HEK293 (cell line): ENCODE data around the gene TBX15.

Experiments
- CTCF ChIA-PET: fragments of 350-600 bp; formaldehyde crosslinking; extraction: SDS; loops from one replicate; lab custom pipeline; 2021; ENCODE audit warnings: antibody characterized with exemption; lab: Yijun Ruan, JAX
- POLR2A ChIA-PET: fragments of 300-600 bp; formaldehyde crosslinking; extraction: SDS; loops from one replicate; lab custom pipeline; 2020; ENCODE audit warnings: antibody characterized with exemption, inconsistent platforms; lab: Yijun Ruan, JAX
- H3K27ac ChIP-seq: fragments of 200-500 bp; sonication (Bioruptor generic); 2 replicates; pipeline ENCODE4 v1.5.1; 2014; ENCODE audit warnings: low read depth, low read length, control low read depth, inconsistent platforms; ENCODE audit errors: extremely low read depth
- H3K36me3 ChIP-seq, 2 experiments: fragments of 200-500 bp in 1 of 2; sonication (Bioruptor generic) in 1 of 2; 1 replicate in 1 of 2; 2 replicates in 1 of 2; pipeline ENCODE4 v1.5.1; 2014 to 2017; ENCODE audit warnings: inconsistent platforms in 2 of 2, low read length in 2 of 2; ENCODE audit not compliant: control insufficient read depth in 2 of 2, insufficient read depth in 1 of 2
- H3K4me1 ChIP-seq: fragments of 200-500 bp; sonication (Bioruptor generic); 2 replicates; pipeline ENCODE4 v1.5.1; 2014; ENCODE audit warnings: mild to moderate bottlenecking, low read length, inconsistent platforms; ENCODE audit not compliant: control insufficient read depth, insufficient read depth
- H3K4me3 ChIP-seq: 2 replicates; pipeline ENCODE4 v1.5.1; 2011; ENCODE audit warnings: low read depth, mild to moderate bottlenecking, control low read depth, low read length, moderate library complexity
- H3K9me3 ChIP-seq: fragments of 200-500 bp; sonication (Bioruptor generic); 2 replicates; pipeline ENCODE4 v1.5.1; 2014; ENCODE audit warnings: low read depth, low read length, inconsistent platforms; ENCODE audit not compliant: control insufficient read depth, insufficient read depth
- HOXA7 ChIP-seq: sonication (generic); formaldehyde crosslinking; IDR thresholded peaks from 2 replicates; pipeline ENCODE4 v1.8.1; 2022; ENCODE audit warnings: missing genetic modification reagents, borderline replicate concordance
- HOXD13 ChIP-seq: sonication (generic); formaldehyde crosslinking; IDR thresholded peaks from 2 replicates; pipeline ENCODE4 v1.8.0; 2022; ENCODE audit warnings: missing genetic modification reagents, borderline replicate concordance
- IKZF3 ChIP-seq: fragments of 450-650 bp; IDR thresholded peaks from 2 replicates; pipeline ENCODE4 v1.5.0; 2018; ENCODE audit warnings: missing biosample characterization, mild to moderate bottlenecking, missing genetic modification characterization, moderate library complexity
- KLF17 ChIP-seq: fragments of 450-650 bp; formaldehyde crosslinking; IDR thresholded peaks from 2 replicates; pipeline ENCODE4 v1.5.1; 2016; ENCODE audit warnings: missing biosample characterization, missing genetic modification characterization
- OSR2 ChIP-seq: fragments of 450-650 bp; formaldehyde crosslinking; IDR thresholded peaks from 2 replicates; pipeline ENCODE4 v1.5.1; 2016; ENCODE audit warnings: missing biosample characterization, missing genetic modification characterization
- RBAK ChIP-seq: fragments of 450-650 bp; formaldehyde crosslinking; IDR thresholded peaks from 2 replicates; pipeline ENCODE4 v1.5.1; 2016; ENCODE audit warnings: missing biosample characterization, missing genetic modification characterization
- SCRT2 ChIP-seq: fragments of 450-650 bp; formaldehyde crosslinking; IDR thresholded peaks from 2 replicates; pipeline ENCODE4 v1.5.1; 2016; ENCODE audit warnings: missing biosample characterization, missing genetic modification characterization
- ZBTB10 ChIP-seq: fragments of 450-650 bp; formaldehyde crosslinking; IDR thresholded peaks from 2 replicates; pipeline ENCODE4 v1.5.1; 2016; ENCODE audit warnings: missing biosample characterization, missing genetic modification characterization
- ZEB2 ChIP-seq: fragments of 450-650 bp; formaldehyde crosslinking; IDR thresholded peaks from 2 replicates; pipeline ENCODE4 v1.5.1; 2016; ENCODE audit warnings: missing biosample characterization, missing genetic modification characterization
- ZFP3 ChIP-seq: fragments of 450-650 bp; formaldehyde crosslinking; IDR thresholded peaks from 2 replicates; pipeline ENCODE4 v1.5.1; 2016; ENCODE audit warnings: low read depth, missing biosample characterization, missing genetic modification characterization
- ZNF350 ChIP-seq: fragments of 450-650 bp; formaldehyde crosslinking; IDR thresholded peaks from 2 replicates; pipeline ENCODE4 v1.5.0; 2017; ENCODE audit warnings: missing biosample characterization, mild to moderate bottlenecking, missing genetic modification characterization
- ZNF521 ChIP-seq: fragments of 450-650 bp; formaldehyde crosslinking; IDR thresholded peaks from 2 replicates; pipeline ENCODE4 v1.5.1; 2017; ENCODE audit warnings: missing biosample characterization, mild to moderate bottlenecking, missing genetic modification characterization
- ZNF558 ChIP-seq: fragments of 450-650 bp; formaldehyde crosslinking; IDR thresholded peaks from 2 replicates; pipeline ENCODE4 v1.5.1; 2016; ENCODE audit warnings: missing biosample characterization, missing genetic modification characterization
- ZNF585B ChIP-seq: fragments of 450-650 bp; formaldehyde crosslinking; IDR thresholded peaks from 2 replicates; pipeline ENCODE4 v1.5.1; 2016; ENCODE audit warnings: missing biosample characterization, missing genetic modification characterization
- ZNF624 ChIP-seq: fragments of 450-650 bp; formaldehyde crosslinking; IDR thresholded peaks from 2 replicates; pipeline ENCODE4 v1.5.1; 2017; ENCODE audit warnings: missing biosample characterization, missing genetic modification characterization
- ZNF768 ChIP-seq: fragments of 450-650 bp; formaldehyde crosslinking; IDR thresholded peaks from 2 replicates; pipeline ENCODE4 v1.5.1; 2018; ENCODE audit warnings: missing biosample characterization, mild to moderate bottlenecking, missing genetic modification characterization
- ZNF843 ChIP-seq: fragments of 450-650 bp; formaldehyde crosslinking; IDR thresholded peaks from 2 replicates; pipeline ENCODE4 v1.5.1; 2016; ENCODE audit warnings: missing biosample characterization, missing genetic modification characterization
- TF ChIP-seq, protein P1 (sequence below): fragments of 450-650 bp; formaldehyde crosslinking; IDR thresholded peaks from 2 replicates; pipeline ENCODE4 v1.5.1; 2016; ENCODE audit warnings: missing biosample characterization, missing genetic modification characterization
- TF ChIP-seq, protein P2 (sequence below): fragments of 450-650 bp; formaldehyde crosslinking; IDR thresholded peaks from 2 replicates; pipeline ENCODE4 v1.5.0; 2017; ENCODE audit warnings: missing biosample characterization, missing genetic modification characterization, borderline replicate concordance

TBX15 gene

DNA sequence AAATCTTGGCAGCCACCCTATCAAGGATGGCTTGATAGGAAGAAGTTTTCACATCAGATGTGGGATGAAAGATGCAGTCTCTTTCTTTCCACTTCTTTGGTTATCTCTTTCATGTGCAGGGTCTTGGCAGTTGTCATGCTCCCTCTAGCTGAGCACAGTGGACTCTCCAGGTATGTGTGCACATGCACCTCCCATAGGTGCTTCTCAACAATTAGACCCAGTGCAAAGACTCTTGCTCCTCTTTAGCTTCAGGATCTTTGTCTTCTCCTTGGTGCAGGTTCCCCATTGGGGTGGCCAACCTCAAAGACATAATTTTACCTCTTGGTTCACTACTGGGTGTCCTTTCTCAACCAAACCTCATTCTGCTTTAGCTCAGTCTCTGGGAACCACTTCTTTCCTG lies 80.7 kb downstream of the TBX15 start:
- no peak for TF ChIP-seq ZFP3 (tag by site-specific recombination)
- TF ChIP-seq, protein P1, sequence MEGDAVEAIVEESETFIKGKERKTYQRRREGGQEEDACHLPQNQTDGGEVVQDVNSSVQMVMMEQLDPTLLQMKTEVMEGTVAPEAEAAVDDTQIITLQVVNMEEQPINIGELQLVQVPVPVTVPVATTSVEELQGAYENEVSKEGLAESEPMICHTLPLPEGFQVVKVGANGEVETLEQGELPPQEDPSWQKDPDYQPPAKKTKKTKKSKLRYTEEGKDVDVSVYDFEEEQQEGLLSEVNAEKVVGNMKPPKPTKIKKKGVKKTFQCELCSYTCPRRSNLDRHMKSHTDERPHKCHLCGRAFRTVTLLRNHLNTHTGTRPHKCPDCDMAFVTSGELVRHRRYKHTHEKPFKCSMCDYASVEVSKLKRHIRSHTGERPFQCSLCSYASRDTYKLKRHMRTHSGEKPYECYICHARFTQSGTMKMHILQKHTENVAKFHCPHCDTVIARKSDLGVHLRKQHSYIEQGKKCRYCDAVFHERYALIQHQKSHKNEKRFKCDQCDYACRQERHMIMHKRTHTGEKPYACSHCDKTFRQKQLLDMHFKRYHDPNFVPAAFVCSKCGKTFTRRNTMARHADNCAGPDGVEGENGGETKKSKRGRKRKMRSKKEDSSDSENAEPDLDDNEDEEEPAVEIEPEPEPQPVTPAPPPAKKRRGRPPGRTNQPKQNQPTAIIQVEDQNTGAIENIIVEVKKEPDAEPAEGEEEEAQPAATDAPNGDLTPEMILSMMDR (tag by site-specific recombination) = peak; percentile 23; the same call in 1 of the 2 replicates
- Histone ChIP-seq H3K4me3 (no peak overlapping the region), H3K27ac (no peak overlapping the region), H3K36me3 (no peaks in the 10 kb centered on the region), H3K4me1 (no peaks in the 10 kb centered on the region), H3K9me3 (no peaks in the 10 kb centered on the region)
- CTCF ChIA-PET = no interaction called here
- POLR2A ChIA-PET = no interaction called here

DNA sequence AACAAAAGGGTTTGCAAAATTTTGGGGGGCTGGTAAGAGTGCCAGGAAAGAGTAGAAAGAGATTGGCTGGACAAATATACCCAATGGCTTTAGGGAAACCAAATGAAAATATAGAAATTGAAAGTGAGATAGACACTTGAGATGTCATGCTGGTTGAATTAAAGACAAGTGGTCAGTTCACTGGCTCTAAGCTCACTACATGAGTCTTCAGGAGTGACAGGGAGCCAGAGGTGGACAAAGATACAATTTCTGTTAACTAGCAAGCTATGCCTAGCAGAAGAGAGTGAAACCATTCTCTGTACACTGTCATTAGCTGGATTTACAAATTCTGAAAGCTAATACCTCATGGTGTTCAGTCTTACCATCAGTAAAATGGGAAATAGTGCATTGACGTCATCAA lies 82.5 kb downstream of the TBX15 start:
- POLR2A ChIA-PET = no interaction called here
- Histone ChIP-seq H3K4me3 (no peak overlapping the region), H3K27ac (no peak overlapping the region), H3K36me3 (no peaks in the 10 kb centered on the region), H3K9me3 (no peaks in the 10 kb centered on the region), H3K4me1 (no peaks in the 10 kb centered on the region)
- TF ChIP-seq ZNF768 (tag by site-specific recombination) = no peak
- TF ChIP-seq ZNF585B (tag by site-specific recombination) = no peak
- no peak for TF ChIP-seq ZNF521 (tag by site-specific recombination)
- CTCF ChIA-PET = no interaction called here

- H3K36me3 ChIP-seq = no peaks in the 10 kb centered on the region
- TF ChIP-seq ZNF624 (tag by site-specific recombination) (no peak), SCRT2 (no peak), OSR2 (tag by site-specific recombination) (no peak), KLF17 (no peak), ZNF558 (tag by site-specific recombination) (no peak), HOXD13 (CRISPR knock-in tag) (no peak), ZEB2 (no peak), HOXA7 (CRISPR knock-in tag) (no peak), IKZF3 (tag by site-specific recombination) (no peak), ZNF350 (tag by site-specific recombination) (no peak), ZBTB10 (no peak), ZNF843 (no peak), RBAK (tag by site-specific recombination) (no peak)
- TF ChIP-seq, protein P2, sequence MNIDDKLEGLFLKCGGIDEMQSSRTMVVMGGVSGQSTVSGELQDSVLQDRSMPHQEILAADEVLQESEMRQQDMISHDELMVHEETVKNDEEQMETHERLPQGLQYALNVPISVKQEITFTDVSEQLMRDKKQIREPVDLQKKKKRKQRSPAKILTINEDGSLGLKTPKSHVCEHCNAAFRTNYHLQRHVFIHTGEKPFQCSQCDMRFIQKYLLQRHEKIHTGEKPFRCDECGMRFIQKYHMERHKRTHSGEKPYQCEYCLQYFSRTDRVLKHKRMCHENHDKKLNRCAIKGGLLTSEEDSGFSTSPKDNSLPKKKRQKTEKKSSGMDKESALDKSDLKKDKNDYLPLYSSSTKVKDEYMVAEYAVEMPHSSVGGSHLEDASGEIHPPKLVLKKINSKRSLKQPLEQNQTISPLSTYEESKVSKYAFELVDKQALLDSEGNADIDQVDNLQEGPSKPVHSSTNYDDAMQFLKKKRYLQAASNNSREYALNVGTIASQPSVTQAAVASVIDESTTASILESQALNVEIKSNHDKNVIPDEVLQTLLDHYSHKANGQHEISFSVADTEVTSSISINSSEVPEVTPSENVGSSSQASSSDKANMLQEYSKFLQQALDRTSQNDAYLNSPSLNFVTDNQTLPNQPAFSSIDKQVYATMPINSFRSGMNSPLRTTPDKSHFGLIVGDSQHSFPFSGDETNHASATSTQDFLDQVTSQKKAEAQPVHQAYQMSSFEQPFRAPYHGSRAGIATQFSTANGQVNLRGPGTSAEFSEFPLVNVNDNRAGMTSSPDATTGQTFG (tag by site-specific recombination) = no peak
- POLR2A ChIA-PET = no interaction called here
- H3K4me3 ChIP-seq = no peak overlapping the region
- H3K9me3 ChIP-seq = no peaks in the 10 kb centered on the region
- no peak overlapping the region for H3K27ac ChIP-seq
- CTCF ChIA-PET = no interaction called here
- H3K4me1 ChIP-seq = no peaks in the 10 kb centered on the region
Measured at GRCh38 chr1:118905196-118905595, 82.9 kb downstream of the TBX15 start.
